GM21723 (cell line): ENCODE measurements around the gene LCMT2.
"Not testable (repeated sequence)": the region's sequence is repeated elsewhere in the genome, so short reads cannot be mapped to it uniquely, and the experiment has no call there.

Source experiments
- ATAC-seq: cut with Tn5 transposase; IDR thresholded peaks from one replicate; pipeline ENCODE4 v1.9.1; 2021; ENCODE audit warnings: mild to moderate bottlenecking, moderate library complexity; ENCODE audit not compliant: unreplicated experiment

Gene LCMT2

DNA sequence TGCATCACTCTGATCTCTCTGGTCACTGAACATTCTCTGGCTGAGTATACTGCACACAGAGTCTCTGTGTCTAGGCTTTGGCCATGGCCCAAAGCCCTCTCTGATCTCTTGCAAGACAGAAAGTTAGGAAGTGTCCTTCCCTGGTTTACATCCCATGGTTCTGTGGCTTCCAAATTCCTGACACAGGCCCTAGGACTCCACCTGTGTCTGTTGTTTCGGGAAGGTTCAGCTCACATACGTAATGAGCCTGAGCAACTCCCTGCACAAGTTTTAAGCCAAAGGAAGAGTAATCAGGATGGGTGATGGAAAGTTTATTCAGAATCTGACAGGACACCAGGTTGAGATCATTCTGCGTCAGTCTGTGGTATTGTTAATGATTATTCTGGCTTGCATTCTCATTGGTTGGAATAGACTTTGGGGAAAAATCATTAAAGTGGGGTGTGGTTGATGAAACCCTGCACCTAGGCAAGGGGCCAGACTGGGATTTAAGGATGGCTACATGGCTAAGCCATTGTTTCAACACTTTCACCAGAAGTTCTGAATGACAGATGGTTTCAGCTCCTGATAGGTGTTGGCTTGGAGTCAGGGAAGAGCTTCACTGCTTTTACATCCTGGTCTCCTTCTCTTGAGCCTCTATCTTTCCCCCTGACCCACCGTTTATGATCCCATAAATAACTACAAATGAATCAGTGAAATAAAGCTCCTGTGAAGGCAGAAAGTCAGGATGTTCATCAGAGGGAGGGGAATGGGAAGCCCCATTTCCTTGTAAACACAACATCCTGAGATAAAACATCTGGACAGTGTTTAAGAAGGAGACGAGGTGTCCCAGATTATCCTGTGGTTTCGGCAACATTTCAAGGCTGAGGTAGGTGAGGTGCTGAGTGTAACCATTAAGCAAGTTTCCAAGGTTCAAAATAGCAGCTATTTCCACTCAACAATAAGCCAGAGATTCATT, 14.1 kb downstream of the LCMT2 start:
- no peak for ATAC-seq

DNA sequence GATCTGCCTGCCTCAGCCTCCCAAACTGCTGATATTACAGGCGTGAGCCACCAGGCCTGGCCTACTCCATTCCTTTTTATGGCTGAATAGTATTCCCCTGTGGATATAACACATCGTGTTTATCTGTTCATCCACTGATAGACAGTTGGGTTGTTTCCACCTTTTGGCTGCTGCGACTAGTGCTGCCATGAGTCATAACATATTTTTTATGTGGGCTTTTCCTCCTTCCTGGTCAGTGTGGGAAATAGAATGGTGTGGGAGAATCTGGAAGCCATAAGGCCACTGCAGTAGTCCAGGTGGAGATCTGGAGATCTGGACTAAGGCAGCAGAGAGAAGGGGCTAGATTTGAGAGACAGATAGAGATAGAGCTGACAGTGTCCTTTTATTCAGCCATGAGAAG, 16.2 kb downstream of the LCMT2 start:
- no peak for ATAC-seq

DNA sequence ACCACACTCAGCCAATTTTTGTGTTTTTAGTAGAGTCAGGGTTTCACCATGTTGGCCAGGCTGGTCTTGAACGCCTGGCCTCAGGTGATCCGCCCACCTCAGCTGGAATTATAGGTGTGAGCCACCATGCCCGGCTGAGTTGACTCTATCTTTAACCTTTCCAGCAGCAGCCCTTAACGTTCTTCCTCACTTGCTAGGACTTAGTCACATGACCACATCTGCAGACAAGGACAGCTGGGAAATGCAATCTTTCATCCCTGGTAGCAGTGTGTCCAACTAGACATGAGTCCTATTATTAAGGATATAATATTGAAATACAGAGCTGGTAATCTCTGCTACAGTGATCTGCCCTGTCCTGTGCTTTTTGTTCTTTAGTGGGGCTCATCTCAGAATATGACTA, 18.0 kb downstream of the LCMT2 start:
- no peak for ATAC-seq

DNA sequence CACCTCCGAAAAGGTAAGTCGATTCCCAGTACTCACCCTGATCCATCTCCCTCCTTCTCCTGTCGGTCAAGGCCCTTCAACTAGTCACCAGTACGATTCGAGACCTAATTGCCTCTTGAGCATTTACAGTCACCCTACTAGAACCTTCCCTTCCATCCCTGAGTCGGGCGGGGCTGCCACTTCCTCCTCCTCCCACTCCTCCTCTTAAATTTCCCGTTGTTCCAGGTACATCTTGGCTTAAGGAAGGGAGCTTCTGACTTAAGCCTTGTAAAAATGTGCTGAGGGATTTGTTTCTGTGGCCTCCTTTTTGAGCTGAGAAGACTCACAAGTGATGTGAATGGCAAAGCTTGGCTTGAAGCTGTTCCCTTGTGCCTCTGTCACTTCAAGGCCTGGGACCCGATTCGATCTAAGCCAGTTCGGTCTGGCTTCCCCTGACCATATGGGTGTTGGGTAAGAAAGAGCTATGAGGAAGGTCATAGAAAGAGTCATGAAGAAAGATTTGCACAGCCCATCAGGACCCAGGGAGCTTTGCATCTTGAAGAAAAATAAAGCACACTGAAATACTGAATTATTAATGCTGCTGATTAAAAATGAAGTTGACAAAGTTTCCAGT, 28.1 kb downstream of the LCMT2 start, which contains the start of gene TGM7:
Gene TGM7 (minus strand): TSS at position 51 of the 613 bp plus-strand sequence.
- ATAC-seq: no peak

DNA sequence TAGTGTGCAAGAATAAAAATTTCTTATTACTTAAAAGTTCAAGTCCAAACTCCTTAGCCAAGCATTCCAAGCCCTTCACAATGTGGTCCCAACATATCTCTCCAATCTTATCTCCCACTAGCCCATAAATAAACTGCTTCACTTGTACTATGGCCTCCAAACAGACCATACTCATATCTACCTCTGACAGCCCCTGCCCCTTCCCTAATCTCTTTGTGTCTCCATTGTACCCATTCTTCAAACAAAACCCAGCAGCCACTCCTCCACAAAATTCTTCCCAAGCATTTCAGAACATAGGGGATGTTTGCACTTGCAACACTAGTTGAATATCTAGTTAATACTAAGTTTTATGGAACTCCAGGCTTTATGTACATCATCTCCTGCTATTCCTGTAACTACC, 30.5 kb downstream of the LCMT2 start:
- ATAC-seq: no peak

DNA sequence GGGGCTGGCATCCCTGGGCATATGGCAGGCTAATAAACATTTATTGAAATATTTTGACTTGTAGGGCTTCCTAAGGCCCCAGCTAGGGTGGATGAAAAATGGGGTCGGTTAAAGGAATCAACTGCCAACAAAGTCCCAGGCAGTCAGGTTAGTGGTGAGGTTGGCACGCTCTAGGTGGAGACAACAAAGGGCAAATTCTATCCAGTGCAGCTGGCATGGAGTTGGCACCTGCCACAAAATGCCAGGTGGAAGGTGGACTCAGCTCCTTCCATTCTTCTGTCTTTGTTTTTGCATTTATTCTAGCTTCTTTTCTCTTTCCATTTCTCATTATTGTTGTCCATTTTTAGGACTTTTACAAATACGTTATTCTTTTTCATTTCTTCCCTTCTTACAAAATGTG, 31.0 kb downstream of the LCMT2 start:
- ATAC-seq: no peak

DNA sequence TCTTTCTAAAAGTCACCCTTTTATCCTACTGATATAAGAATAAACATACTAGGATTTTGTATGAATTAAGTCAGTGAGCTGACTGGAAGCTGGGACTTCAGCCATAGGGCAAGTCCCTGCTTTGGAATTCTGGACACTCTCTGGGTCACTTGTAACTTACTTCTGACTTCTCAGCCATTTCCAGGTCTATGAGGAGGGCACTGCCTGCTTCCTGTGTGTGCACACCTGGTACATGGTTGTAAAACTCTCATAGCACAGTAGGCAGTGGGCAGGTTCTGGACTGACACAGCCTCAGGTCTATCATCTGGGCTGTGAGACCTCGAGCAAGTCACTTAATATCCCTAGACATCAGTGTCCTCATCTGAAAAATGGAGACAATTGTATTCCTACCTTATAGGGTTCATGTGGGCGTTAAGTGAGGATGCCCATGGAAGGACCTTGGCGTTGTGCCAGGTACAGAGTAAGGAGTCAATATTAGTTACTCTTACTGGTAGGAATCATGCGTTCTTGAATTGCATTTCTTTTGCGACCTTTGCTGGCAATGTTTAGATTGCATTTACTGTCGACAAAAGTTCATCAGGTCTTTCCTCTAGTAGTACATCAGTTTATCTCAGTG, 36.2 kb downstream of the LCMT2 start:
- ATAC-seq: no peak

DNA sequence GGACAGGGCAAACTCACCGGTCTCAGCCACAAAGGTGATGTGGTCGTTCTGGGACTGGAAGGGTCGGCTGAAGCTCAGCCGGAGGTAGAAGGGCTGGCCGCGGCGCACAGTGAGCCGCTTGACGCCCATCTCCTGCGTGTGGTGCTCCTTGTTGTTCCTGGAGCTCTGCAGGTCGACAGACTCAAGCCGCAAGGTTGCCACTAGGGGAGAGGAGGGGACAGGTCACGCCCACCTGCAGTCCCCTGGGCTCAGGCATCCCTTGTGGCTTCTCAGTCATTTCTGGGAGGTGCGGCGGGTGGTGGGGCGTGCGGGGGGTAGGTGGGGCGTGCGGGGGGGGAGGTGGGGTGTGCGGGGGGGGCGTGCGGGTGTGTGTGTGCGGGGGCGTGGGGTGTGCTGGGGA, 36.9 kb downstream of the LCMT2 start:
- ATAC-seq: no peak

DNA sequence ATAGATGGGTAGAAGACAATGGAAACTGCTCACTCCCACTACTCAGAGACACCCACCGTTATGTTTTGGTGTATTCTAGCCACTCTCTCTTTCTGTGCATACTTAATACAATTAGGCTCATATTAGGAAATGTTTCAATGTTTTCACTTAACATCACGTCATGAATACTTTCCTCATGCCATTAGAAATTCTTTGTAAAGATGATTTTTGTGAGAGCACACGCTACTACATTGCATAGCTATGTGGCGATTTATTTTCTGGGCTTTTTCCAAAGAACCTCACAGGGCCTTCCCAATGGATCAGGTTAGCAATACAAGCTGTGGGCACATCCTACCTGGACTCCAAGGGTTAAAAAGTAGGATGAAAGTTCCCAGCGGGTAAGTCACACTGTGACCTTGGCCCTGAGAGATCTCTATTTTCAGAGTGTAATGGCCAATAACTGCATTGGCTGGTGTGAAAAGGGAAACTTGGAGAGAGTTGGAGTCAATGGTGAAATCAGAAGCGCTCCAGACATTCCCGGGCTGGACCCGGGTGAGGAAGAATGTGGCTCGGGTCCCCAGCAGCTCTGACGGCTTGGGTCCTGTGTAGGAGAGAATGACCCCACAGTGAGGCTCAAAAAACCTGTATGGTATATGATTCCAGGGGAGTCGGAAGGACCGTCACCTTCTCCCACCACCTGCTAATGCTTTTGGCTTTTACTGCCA, 37.8 kb downstream of the LCMT2 start:
- no peak for ATAC-seq

DNA sequence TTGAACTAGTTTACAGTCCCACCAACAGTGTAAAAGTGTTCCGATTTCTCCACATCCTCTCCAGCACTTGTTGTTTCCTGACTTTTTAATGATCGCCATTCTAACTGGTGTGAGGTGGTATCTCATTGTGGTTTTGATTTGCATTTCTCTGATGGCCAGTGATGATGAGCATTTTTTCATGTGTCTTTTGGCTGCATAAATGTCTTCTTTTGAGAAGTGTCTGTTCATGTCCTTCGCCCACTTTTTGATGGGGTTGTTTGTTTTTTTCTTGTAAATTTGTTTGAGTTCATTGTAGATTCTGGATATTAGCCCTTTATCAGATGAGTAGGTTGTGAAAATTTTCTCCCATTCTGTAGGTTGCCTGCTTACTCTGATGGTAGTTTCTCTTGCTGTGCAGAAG, 40.7 kb downstream of the LCMT2 start:
- ATAC-seq: not testable (repeated sequence)

DNA sequence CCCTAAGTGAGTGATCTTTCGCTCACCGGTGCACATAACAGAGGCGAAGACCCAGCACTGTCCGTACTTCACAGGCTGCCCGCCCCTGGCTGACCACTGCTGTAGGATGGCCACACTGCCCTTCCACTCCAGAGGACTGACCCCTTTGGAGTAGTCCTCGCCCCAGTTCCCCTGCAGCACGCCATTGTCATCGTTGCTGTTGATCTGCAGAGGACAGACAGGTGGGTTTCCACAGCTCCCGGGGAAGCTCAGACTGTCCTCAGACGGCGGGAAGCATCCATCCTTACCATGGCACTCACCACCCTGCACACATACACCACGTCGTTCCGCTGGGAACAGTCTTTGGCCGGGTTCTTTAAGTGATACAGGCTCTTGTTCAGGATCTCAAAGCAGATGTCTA, 43.1 kb downstream of the LCMT2 start:
- no peak for ATAC-seq

DNA sequence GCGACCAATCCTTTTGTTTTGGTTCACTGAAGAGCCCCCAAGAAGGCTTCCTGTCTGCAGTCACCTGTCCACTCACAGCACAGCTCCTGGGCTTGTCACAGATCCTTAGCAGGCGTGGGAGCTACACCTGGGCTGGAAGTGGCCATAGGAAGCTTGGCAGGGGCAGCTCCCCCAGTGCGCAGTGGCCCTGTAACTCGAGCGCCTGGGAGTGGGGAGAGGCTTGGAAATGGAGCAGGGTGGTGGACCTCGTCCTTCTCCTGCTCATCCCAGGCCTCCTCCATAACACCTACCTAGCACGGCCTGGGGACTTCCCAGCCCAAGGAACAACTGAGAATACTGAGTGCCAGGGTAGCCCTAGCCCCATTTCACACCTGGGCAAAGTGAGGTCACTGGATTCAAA, 44.3 kb downstream of the LCMT2 start:
- ATAC-seq: no peak

DNA sequence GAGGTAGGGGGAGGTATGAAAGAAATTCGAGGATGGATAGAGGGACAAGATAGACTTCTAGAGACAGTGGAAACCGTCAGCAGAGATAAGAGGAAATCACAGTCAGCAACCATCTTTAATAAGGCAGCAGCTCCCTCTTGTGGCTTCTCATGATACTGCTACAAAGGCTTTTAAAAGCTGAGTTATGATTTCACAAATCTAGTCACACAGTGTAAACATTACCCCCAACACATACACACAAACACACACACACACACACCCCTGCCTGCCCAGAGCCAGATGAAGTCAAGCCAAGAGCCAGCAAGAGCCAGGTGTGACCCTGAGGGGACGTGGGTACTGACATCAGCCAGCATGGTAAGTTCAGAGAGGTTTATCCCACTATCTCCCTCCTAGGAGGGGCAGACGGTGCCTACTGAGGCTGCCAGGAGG, 44.8 kb downstream of the LCMT2 start:
- ATAC-seq: no peak

DNA sequence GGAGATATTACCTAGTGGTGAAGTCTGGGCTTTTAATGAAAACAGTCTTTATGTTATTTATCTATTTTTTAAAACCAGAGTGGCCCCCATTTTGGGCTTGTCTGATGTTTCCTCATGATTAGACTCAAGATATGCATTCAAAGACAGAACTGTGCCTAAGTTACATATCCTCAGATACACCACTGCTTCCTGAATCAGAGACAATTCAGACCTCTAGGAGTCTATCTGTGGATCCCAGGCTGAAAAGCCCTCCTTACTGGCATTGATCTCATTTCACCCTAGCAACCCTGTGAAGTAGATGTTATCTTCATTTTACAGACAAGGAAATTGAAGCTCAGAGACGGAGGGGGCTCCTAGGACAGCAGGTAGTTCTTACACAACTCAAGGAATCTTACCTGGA, 46.8 kb downstream of the LCMT2 start:
- no peak for ATAC-seq

DNA sequence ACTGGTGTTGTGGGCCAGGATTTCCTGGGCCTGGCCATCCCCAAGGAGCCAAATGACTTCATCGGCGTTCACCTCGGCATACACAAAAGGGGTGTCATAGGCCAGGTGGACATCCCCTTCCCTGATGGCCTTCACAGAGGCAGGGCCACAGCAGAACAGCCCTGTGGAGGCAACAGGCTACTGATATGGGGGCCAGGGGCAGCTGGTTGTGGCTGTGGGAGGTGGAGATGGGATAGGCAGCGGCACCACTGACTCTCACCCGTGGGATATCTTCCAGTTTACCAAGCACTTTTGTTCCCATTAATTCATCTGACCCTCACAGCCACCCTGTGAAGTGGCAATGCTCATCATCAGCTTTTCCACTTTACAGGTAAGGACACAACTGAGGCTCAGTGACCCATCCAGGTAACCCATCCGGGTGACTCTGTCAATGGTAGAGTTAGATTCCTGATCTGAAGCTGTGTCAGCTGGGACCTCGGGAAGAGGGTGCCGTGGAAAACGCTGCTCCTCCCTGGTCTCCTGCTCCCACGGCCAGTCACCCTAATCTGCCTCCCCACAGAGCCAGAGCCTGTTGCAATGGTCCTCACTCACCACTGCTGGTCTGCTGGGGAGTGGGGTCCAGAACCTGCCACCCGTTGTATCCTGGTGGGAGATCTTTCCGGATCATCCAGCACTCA, 48.3 kb downstream of the LCMT2 start:
- no peak for ATAC-seq

DNA sequence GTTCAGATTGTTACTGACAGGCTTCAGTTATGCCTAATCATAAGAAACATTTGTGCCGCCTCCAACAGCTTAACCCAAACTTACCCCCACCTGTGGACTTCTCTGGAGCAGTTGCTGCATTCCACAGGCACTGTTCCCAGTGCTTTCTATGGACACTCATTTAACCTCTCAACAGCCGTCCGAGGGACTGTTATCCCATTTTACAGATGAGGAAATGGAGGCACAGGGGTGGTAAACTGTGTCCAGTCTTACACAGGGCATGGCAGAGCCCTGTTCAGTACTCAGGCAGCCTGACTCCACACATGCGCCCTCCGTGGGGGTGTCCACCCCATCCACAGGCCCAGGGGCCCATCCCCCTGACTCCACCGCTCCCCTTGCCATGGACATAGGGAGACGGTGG, 49.4 kb downstream of the LCMT2 start:
- ATAC-seq: no peak

DNA sequence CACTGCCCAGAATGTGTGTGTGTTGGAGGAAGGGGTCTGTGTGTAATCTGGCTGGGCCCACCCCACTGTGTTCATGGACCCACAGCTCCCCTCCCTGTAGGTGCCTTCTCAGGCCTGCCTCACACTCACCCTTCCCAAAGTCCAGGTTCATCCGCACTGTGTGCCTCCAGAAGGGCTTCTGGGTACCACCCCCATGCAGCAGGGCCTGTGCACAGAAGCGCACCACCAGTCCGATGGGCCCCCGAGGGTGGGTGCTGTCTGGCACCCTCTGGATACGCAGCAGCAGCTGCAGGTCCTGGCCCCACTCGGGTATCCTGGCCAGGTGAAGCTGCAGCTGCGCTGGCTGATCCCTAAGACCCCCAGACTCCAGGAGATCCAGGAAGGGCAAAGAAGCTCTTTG, 50.9 kb downstream of the LCMT2 start:
- ATAC-seq: no peak

DNA sequence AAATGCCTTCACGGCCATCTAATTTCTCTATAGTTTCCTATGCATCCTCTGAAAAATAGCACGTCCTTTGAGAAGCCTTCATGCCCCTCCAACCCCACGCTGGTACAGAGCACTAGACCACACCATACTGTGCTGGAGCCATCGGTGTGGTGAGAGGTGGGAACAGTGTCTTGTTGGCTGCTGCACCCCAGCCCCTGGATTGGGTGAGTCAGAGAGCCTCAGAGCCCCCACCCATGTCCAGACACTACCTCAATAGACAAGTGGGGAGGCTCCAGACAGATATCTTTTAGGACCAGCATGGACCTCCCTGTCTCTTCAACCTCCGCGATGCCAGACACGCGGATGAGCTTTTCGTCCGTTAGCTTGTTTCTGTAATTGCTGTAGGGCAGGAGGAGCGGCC, 51.5 kb downstream of the LCMT2 start:
- ATAC-seq: no peak

DNA sequence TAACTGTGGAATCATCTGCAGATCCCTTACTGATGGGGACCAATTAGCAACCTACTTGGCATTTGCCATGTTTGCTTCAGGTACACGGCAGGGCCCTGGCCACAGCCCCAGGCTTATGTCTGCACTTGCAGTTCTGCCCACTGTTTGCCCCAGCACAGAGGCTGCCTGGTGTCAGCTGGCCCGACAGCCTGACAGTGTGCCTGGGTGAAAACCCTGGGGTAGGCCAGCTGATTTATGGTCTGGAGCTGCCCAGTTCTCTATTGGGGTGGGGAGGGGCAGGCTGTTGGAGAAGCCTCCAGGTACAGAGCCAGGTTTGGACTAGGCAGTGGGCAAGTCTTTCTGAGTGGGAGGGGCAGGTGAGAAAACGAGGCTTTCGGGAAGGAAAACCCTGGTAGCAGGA, 52.5 kb downstream of the LCMT2 start:
- no peak for ATAC-seq

DNA sequence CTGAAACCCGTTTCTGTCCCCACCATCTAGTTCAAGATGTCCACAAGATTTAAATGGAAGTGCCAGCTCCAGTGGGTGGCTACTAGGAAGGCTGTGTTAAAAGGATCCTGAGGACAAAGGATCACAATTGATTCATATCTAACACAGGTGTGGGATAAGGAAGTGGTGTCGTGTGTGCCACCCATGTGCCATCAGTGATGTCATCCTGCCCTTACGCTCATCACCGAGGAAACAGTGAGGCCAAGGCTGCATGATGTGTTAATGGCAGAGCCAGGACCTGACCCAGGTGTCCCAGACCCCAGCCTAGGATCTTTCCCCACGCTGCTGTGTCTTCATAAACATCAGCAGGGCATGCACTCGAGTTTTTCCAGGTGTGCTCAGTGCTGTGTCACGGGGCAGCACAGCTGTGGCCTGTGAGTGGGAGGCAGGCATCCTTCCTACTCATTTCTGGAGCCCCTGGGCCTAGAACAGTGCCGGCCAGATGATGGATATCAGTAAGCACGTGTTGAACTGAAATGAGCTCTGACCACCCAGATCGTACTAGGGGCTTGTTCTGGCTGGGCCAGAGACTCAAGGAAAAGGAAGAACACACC, 53.0 kb downstream of the LCMT2 start:
- no peak for ATAC-seq
